Activated B cell treated with CpG ODN at 0.5 μM for 24 hours (primary cell): ENCODE results near the gene RABAC1. TPM values are rescaled to one million over a fixed set of nuclear protein-coding genes. Genes with fewer than 3 reads are reported as not detected.

Source experiments
- ATAC-seq: fragments of 200-7000 bp; cut with Tn5 transposase; one replicate; pipeline ENCODE4 v1.10.0; 2021; ENCODE audit warnings: low read depth, mild to moderate bottlenecking, moderate library complexity
- CTCF ChIA-PET: fragments of 350-600 bp; sonication (Branson Sonifier 250); formaldehyde crosslinking; loops from one replicate; lab custom pipeline; 2021; ENCODE audit warnings: antibody characterized with exemption; lab: Charles Lee
- POLR2A ChIA-PET: fragments of 350-600 bp; sonication (Branson Sonifier 250); formaldehyde crosslinking; loops from one replicate; lab custom pipeline; 2021; ENCODE audit warnings: antibody characterized with exemption; lab: Charles Lee
- DNase-seq: peaks from one replicate; pipeline ENCODE4 v3.0.0; 2022
- H3K27ac Mint-ChIP-seq: one replicate; pipeline ENCODE4 v1.8.0; 2020; ENCODE audit warnings: mixed read lengths
- H3K27me3 Mint-ChIP-seq: one replicate; pipeline ENCODE4 v1.8.0; 2021; ENCODE audit warnings: mixed read lengths
- H3K36me3 Mint-ChIP-seq: one replicate; pipeline ENCODE4 v1.8.0; 2021; ENCODE audit warnings: low read depth, mixed read lengths
- H3K4me1 Mint-ChIP-seq: one replicate; pipeline ENCODE4 v1.8.0; 2021; ENCODE audit warnings: mixed read lengths
- H3K4me3 Mint-ChIP-seq: one replicate; pipeline ENCODE4 v1.8.0; 2020; ENCODE audit warnings: mild to moderate bottlenecking, mixed read lengths
- H3K9me3 Mint-ChIP-seq: one replicate; pipeline ENCODE4 v1.8.0; 2020; ENCODE audit warnings: mixed read lengths
- CTCF ChIP-seq: fragments of 200-600 bp; IDR thresholded peaks from one replicate; pipeline ENCODE4 v1.8.0; 2022; ENCODE audit warnings: antibody characterized with exemption, mild to moderate bottlenecking
- intact Hi-C: fragments of 100-400 bp; cut with micrococcal nuclease; formaldehyde crosslinking; loops from one replicate; pipeline ENCODE4 v1.15.1; 2024
- total RNA-seq: library from RNA; stranded (reverse); gene quantifications from 2 replicates; pipeline ENCODE4 v1.2.3, GENCODE V29; 2022

RABAC1 gene
- total RNA-seq, 1 donor from 2014 or later = 102 TPM

DNA sequence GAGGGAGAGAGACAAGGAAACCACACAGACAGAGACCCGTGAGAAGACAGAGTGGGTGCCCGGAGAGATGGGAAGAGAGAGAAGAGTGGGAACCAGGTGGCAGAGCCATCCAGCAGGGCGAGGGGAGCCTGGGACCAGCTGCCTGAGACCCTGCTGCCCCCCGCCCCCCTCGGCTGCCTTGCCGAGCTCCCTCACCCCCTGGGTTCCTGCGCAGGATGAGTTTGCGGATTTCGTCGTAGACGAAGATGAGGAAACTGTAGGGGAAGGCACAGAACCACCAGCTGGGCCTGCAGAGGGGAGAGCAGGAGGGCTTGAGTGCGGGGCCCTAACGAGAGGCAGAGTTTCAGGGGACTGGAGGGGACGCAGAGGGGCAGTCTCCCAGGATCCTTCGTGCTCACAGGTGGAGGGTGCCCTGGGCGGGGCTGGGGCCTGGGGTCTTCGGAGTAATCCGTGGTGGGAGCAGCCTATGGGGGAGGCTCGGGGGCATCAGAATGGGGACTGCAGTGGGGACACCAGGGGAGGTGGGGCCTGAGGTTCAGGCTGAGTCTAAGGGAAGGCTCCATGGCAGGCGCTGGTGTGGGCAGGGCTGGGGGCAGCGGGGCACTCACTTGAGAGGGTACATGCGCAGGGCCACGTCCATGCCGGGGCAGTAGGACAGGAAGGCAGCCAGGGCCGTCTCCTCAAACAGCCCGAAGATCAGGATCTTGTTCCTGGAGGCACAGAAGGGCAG, 8.1 kb upstream of the RABAC1 start:
- Mint-ChIP-seq H3K4me1 (no peaks in the 10 kb centered on the region), H3K36me3 (no peaks in the 10 kb centered on the region)
- POLR2A ChIA-PET = no interaction called here

GRCh38 chr19:41965106-41965505, 6.0 kb upstream of the RABAC1 start:
- no peak for TF ChIP-seq CTCF
- H3K4me3 Mint-ChIP-seq = no peak overlapping the region
- DNase-seq = no peak
- H3K27ac Mint-ChIP-seq = no peak overlapping the region
- intact Hi-C loops = no loop called here
- no peaks in the 10 kb centered on the region for H3K4me1 Mint-ChIP-seq
- H3K9me3 Mint-ChIP-seq = no peaks in the 10 kb centered on the region
- CTCF ChIA-PET = no interaction called here
- ATAC-seq = no peak
- POLR2A ChIA-PET = interaction anchor here (0.6 to 1.3 kb wide), 3 partner anchors 91 to 242 kb away, joined by 4 to 6 read pairs (median 4); no protein-coding TSS in a partner anchor
- no peaks in the 10 kb centered on the region for H3K36me3 Mint-ChIP-seq
- no peaks in the 10 kb centered on the region for H3K27me3 Mint-ChIP-seq

More for the DNA sequence above, 8.1 kb upstream of the RABAC1 start:
- ATAC-seq (no peak), DNase-seq (no peak)
- CTCF ChIA-PET = no interaction called here
- H3K27ac Mint-ChIP-seq = no peak overlapping the region
- H3K4me3 Mint-ChIP-seq = no peak overlapping the region
- no peaks in the 10 kb centered on the region for H3K9me3 Mint-ChIP-seq
- TF ChIP-seq CTCF = no peak
- H3K27me3 Mint-ChIP-seq = no peaks in the 10 kb centered on the region
- intact Hi-C loops = no loop called here

GRCh38 chr19:41960973-41961372, 1.9 kb upstream of the RABAC1 start:
- Mint-ChIP-seq H3K4me1 (peaks cover 17% of the 10 kb centered on the region), H3K27ac (no peak overlapping the region), H3K27me3 (no peaks in the 10 kb centered on the region), H3K4me3 (no peak overlapping the region), H3K9me3 (no peaks in the 10 kb centered on the region), H3K36me3 (peaks cover 15% of the 10 kb centered on the region)
- ATAC-seq (no peak), DNase-seq (no peak)
- intact Hi-C loops = no loop called here
- ChIA-PET POLR2A (no interaction called here), CTCF (interaction anchor here (2.4 kb wide), 1 partner anchor 74 kb away, joined by 7 read pairs; no protein-coding TSS in a partner anchor)
- no peak for TF ChIP-seq CTCF

DNA sequence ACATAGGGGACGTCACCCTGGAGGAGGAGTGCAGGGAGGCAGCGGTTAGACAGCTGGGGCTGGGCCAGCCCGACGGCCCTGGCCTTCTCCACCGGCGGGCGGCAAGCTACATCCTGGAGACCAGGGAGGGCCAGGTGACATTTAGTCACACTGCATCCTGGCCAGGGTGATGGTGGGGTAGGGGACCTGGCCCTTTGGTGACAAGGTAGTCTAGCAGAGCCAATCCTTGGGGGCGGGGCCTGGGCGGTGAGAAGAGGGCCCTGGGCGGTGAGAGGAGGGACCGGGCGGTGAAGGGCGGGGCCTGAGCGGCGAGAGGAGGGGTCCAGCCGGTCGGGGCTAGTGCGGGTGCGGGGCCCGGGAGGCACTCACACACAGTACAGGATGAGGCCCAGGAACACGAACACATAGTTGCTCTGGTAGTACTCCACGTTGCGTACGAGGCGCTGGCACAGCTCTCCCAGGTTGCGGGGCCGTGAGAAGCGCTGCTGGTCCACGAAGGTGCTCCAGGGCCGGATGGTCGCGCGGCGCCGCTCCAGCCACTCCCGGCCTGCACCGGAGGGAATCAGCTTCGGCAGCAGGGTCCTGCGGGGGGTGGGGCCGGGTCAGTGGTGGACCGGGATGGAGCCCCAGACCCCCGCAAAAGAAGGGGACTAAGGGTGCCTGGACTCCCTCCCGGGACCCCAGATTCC, 610 bp downstream of the RABAC1 start:
- H3K27ac Mint-ChIP-seq = peak overlapping the region; percentile 90
- H3K27me3 Mint-ChIP-seq = no peaks in the 10 kb centered on the region
- H3K9me3 Mint-ChIP-seq = no peaks in the 10 kb centered on the region
- no peak for TF ChIP-seq CTCF
- ChIA-PET CTCF (interaction anchor here (1.0 to 3.8 kb wide), 6 partner anchors 12 to 167 kb away, joined by 3 to 23 read pairs (median 7); partner anchors contain the start of gene RPS19), POLR2A (interaction anchor here (0.6 to 3.6 kb wide), 14 partner anchors 11 to 614 kb away, joined by 3 to 38 read pairs (median 6); partner anchors contain the start of genes ARHGEF1, CD79A and RPS19)
- peak overlapping the region; percentile 90 for H3K4me3 Mint-ChIP-seq
- H3K36me3 Mint-ChIP-seq = peaks cover 18% of the 10 kb centered on the region
- ATAC-seq = peak; percentile 63
- peaks cover 17% of the 10 kb centered on the region for H3K4me1 Mint-ChIP-seq
- peak; percentile 76 for DNase-seq
- intact Hi-C loops = loop anchor here (1.0 to 10.0 kb wide), 6 partner anchors 74 to 1184 kb away; partner anchors contain the start of genes CD79A, MEGF8, MIA and RAB4B
